ENCODE data around the gene TACC2.

- no peak for TF ChIP-seq POLR2A (IDR thresholded peaks at IDR 0.05)
- no peak for TF ChIP-seq CTCF (IDR thresholded peaks at IDR 0.05)
- TF ChIP-seq POLR2AphosphoS5 (IDR thresholded peaks at IDR 0.05; ENCODE audit: insufficient read depth in 1 of 2, low read depth in 1 of 2): no peak
Measured at GRCh38 chr10:122033224-122033926, 44.4 kb downstream of the TACC2 start.

All from vagina (tissue), 2 donors.